Keratinocyte (primary cell): Measurements from ENCODE around the gene ATP2C1. TPM values are rescaled to one million over a fixed set of nuclear protein-coding genes. Genes with fewer than 3 reads are reported as not detected.

ENCODE experiments used
- DNase-seq: peaks from one replicate; pipeline ENCODE4 v3.0.0-alpha.2; 2011; ENCODE audit warnings: low read depth, missing footprints, low spot score
- FAIRE-seq: peaks from 2 replicates; lab custom pipeline; 2011; peaks lifted over from hg19 to GRCh38; lab: Jason Lieb, UNC
- H2AFZ ChIP-seq: 2 replicates; pipeline ENCODE4 v1.6.0; 2012; ENCODE audit warnings: low read length, control low read depth, inconsistent platforms; ENCODE audit not compliant: control insufficient read depth
- H3K27ac ChIP-seq: 2 replicates; pipeline ENCODE4 v1.5.1; 2011; ENCODE audit warnings: low read length; ENCODE audit not compliant: control insufficient read depth, insufficient read depth
- H3K27me3 ChIP-seq: 3 replicates; pipeline ENCODE4 v1.6.0; 2011; ENCODE audit warnings: low read length; ENCODE audit not compliant: control insufficient read depth, insufficient read depth; ENCODE audit errors: extremely low read depth
- H3K36me3 ChIP-seq, 2 experiments: 2 replicates in 1 of 2; 3 replicates in 1 of 2; pipeline ENCODE4 v1.5.1; 2011; ENCODE audit warnings: low read length in 2 of 2, mild to moderate bottlenecking in 1 of 2; ENCODE audit not compliant: control insufficient read depth in 2 of 2, insufficient read depth in 2 of 2; ENCODE audit errors: extremely low read depth in 1 of 2
- H3K4me1 ChIP-seq: 3 replicates; pipeline ENCODE4 v1.5.1; 2011; ENCODE audit warnings: low read length; ENCODE audit not compliant: control insufficient read depth, insufficient read depth; ENCODE audit errors: extremely low read depth
- H3K4me2 ChIP-seq: 3 replicates; pipeline ENCODE4 v1.6.0; 2011; ENCODE audit warnings: low read depth, low read length; ENCODE audit not compliant: control insufficient read depth, insufficient read depth; ENCODE audit errors: extremely low read depth
- H3K4me3 ChIP-seq, 3 experiments: fragments of 200-600 bp in 1 of 3; sonication (generic) in 1 of 3; 2 replicates in 2 of 3; 3 replicates in 1 of 3; pipeline ENCODE4 v1.5.1; 2011 to 2016; ENCODE audit warnings: low read length in 3 of 3, mild to moderate bottlenecking in 3 of 3, control low read depth in 2 of 3, inconsistent platforms in 1 of 3, low read depth in 1 of 3, mixed read lengths in 1 of 3, mixed run types in 1 of 3, moderate library complexity in 1 of 3; ENCODE audit not compliant: control insufficient read depth in 2 of 3, insufficient read depth in 2 of 3; ENCODE audit errors: extremely low read depth in 1 of 3
- H3K79me2 ChIP-seq: 2 replicates; pipeline ENCODE4 v1.6.0; 2012; ENCODE audit warnings: low read length; ENCODE audit not compliant: control insufficient read depth, insufficient read depth
- H3K9ac ChIP-seq: 3 replicates; pipeline ENCODE4 v1.6.0; 2011; ENCODE audit warnings: low read length; ENCODE audit not compliant: control insufficient read depth, insufficient read depth; ENCODE audit errors: extremely low read depth
- H3K9me1 ChIP-seq: 3 replicates; pipeline ENCODE4 v1.6.0; 2011; ENCODE audit warnings: low read length; ENCODE audit not compliant: control insufficient read depth, insufficient read depth; ENCODE audit errors: extremely low read depth
- H3K9me3 ChIP-seq: 2 replicates; pipeline ENCODE4 v1.5.1; 2012; ENCODE audit warnings: low read depth, low read length; ENCODE audit not compliant: control insufficient read depth
- H4K20me1 ChIP-seq: 3 replicates; pipeline ENCODE4 v1.6.0; 2011; ENCODE audit warnings: low read length; ENCODE audit not compliant: control insufficient read depth, insufficient read depth; ENCODE audit errors: extremely low read depth
- CTCF ChIP-seq, 3 experiments: IDR thresholded peaks in 1 of 3; conservative IDR thresholded peaks in 1 of 3; optimal IDR thresholded peaks in 1 of 3; 2 replicates in 2 of 3; 3 replicates in 1 of 3; pipeline versions ENCODE3 to v1.5.1; 2011; ENCODE audit warnings: low read length in 3 of 3, mild to moderate bottlenecking in 3 of 3, moderate library complexity in 2 of 3, control low read depth in 1 of 3, inconsistent platforms in 1 of 3; ENCODE audit not compliant: insufficient read depth in 2 of 3; ENCODE audit errors: extremely low read depth in 1 of 3
- EZH2 ChIP-seq: IDR thresholded peaks from one replicate; pipeline ENCODE4 v1.6.1; 2012; ENCODE audit warnings: inconsistent platforms, mild to moderate bottlenecking, low read length, moderate library complexity
- dilution Hi-C: fragments of 300-500 bp; cut with MboI; formaldehyde crosslinking; loops from one replicate; pipeline ENCODE4 v1.7.0; 2020; ENCODE audit warnings: low sequenced_read_pairs; ENCODE audit not compliant: extremely low pct_ligation_motif_present
- polyA plus RNA-seq, 5 experiments: library from polyadenylated mRNA; depleted of rRNA in 3 of 5; stranded (reverse) in 3 of 5; stranded (forward) in 1 of 5; unstranded in 1 of 5; fragments of >200 nt; gene quantifications; 1 replicate in 1 of 5; 2 replicates in 3 of 5; 3 replicates in 1 of 5; pipeline versions ENCODE4 v1.2.1 to v1.2.3, GENCODE V29; 2011 to 2012; ENCODE audit warnings: missing spikeins in 2 of 5, low read depth in 1 of 5, low replicate concordance in 1 of 5

The ATP2C1 gene
- polyA plus RNA-seq, 1 donor (not counting 4 experiments of a cell fraction or from before 2014, with no cell fraction given): 141 TPM

GRCh38 chr3:130935761-130936492 lies 42.0 kb downstream of the ATP2C1 start:
- peaks cover 0 to 3% of the 10 kb centered on the region in 2 experiments for H3K36me3 ChIP-seq
- H3K4me1 ChIP-seq: peaks cover 8% of the 10 kb centered on the region
- H3K27ac ChIP-seq: no peak overlapping the region
- no peaks in the 10 kb centered on the region for H3K9me1 ChIP-seq
- no peak overlapping the region for H3K9ac ChIP-seq
- no peak overlapping the region for H3K4me3 ChIP-seq
- no peak overlapping the region for H2AFZ ChIP-seq
- H3K79me2 ChIP-seq: peaks cover 2% of the 10 kb centered on the region
- H3K4me2 ChIP-seq: no peak overlapping the region
- DNase-seq (no peak), FAIRE-seq (peak; percentile 66)
- H3K27me3 ChIP-seq: no peaks in the 10 kb centered on the region
- dilution Hi-C loops: no loop called here
- H3K9me3 ChIP-seq: no peaks in the 10 kb centered on the region
- no peaks in the 10 kb centered on the region for H4K20me1 ChIP-seq
- no peak for TF ChIP-seq EZH2
- TF ChIP-seq CTCF (optimal IDR thresholded peaks at IDR 0.05 in 1 of 3, IDR thresholded peaks at IDR 0.05 in 1 of 3, conservative IDR thresholded peaks at IDR 0.05 in 1 of 3; ENCODE audit: extremely low read depth in 1 of 3, insufficient read depth in 2 of 3, low read length in 3 of 3): no peak

- Histone ChIP-seq H2AFZ (no peak overlapping the region), H3K9ac (no peak overlapping the region), H3K36me3 (peaks cover 5 to 6% of the 10 kb centered on the region in 2 experiments), H3K4me3 (no peak overlapping the region), H3K4me2 (no peak overlapping the region), H3K4me1 (peaks cover 8% of the 10 kb centered on the region), H3K27ac (no peak overlapping the region), H3K79me2 (no peaks in the 10 kb centered on the region), H4K20me1 (no peaks in the 10 kb centered on the region), H3K9me1 (no peaks in the 10 kb centered on the region), H3K9me3 (no peaks in the 10 kb centered on the region), H3K27me3 (no peaks in the 10 kb centered on the region)
- TF ChIP-seq EZH2: no peak
- no peak for DNase-seq
- dilution Hi-C loops: no loop called here
- FAIRE-seq: no peak
These were observed 45.9 kb downstream of the ATP2C1 start for GRCh38 chr3:130939753-130940152.
